MM.1S (cell line): ENCODE measurements around the gene RNF138.

Source experiments
- CTCF ChIP-seq: fragments of 300-600 bp; sonication (generic); IDR thresholded peaks from 2 replicates; pipeline ENCODE4 v1.5.1; 2016; ENCODE audit warnings: antibody characterized with exemption, low read length, mixed read lengths
- EZH2 ChIP-seq: fragments of 300-600 bp; sonication (generic); optimal IDR thresholded peaks from 2 replicates; pipeline ENCODE3; 2017; ENCODE audit warnings: low read depth, mild to moderate bottlenecking, antibody characterized with exemption, low read length, mixed read lengths

GRCh38 chr18:32093102-32093511, 1.4 kb downstream of the RNF138 start:
- TF ChIP-seq CTCF: no peak
- no peak for TF ChIP-seq EZH2
